Nephron progenitor cell (in vitro differentiated cells): ENCODE data around the gene UNC45A.

ENCODE experiments used
- DNase-seq: peaks from one replicate; pipeline ENCODE4 v3.0.0; 2021
- H3K27ac Mint-ChIP-seq: 2 replicates; pipeline ENCODE4 v1.8.0; 2021; ENCODE audit warnings: mild to moderate bottlenecking, moderate library complexity, mixed read lengths
- H3K27me3 Mint-ChIP-seq: 2 replicates; pipeline ENCODE4 v1.8.0; 2021; ENCODE audit warnings: mild to moderate bottlenecking, low read depth, mixed read lengths; ENCODE audit not compliant: poor library complexity
- H3K36me3 Mint-ChIP-seq: 2 replicates; pipeline ENCODE4 v1.8.0; 2021; ENCODE audit warnings: low read depth, mixed read lengths
- H3K4me1 Mint-ChIP-seq: 2 replicates; pipeline ENCODE4 v1.8.0; 2021; ENCODE audit warnings: mixed read lengths
- H3K4me3 Mint-ChIP-seq: 2 replicates; pipeline ENCODE4 v1.8.0; 2021; ENCODE audit warnings: mild to moderate bottlenecking, moderate library complexity, mixed read lengths
- H3K9me3 Mint-ChIP-seq: 2 replicates; pipeline ENCODE4 v1.8.0; 2021; ENCODE audit warnings: mild to moderate bottlenecking, moderate library complexity, mixed read lengths
- TF ChIP-seq, protein P1 (sequence below): fragments of 200-600 bp; sonication (generic); IDR thresholded peaks from 2 replicates; pipeline ENCODE4 v1.5.0; 2021; ENCODE audit warnings: antibody characterized with exemption

Gene UNC45A

DNA sequence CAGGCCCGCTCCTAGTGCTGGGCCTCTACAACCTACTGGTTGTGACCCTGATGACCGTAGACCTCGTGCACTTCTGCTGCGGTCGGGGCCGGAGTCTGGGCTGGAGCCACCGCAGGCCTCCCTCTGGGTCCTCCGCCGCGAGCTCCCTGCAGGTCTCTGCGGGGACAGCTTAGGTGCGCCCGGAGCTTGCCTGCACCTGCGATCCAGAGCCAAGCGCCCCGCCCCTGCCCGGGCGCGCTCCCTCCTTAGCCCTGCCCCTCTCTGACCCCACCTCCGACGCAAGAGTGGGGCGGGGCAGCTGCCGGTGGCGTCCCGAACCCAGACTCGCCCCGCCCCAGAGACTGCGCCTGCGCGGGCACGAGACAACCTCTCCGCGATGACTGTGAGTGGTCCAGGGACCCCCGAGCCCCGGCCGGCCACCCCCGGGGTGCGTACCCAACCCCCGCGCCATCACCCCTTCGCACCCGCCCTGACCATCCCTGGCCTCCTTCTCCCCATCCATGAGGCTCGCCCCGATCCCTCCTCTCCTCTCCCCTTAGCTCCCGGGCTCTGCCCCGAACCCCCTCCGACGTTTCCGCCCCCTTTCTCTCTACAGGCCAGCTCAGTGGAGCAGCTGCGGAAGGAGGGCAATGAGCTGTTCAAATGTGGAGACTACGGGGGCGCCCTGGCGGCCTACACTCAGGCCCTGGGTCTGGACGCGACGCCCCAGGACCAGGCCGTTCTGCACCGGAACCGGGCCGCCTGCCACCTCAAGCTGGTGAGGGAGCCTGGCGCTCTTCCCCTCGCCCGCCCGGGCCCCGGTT lies at the start of gene UNC45A:
UNC45A (plus strand) TSS at position 337 of the 803 bp plus-strand sequence; CDS start at position 377, 40 bp downstream.
- H3K27me3 Mint-ChIP-seq: peaks cover 15% of the 10 kb centered on the region
- H3K36me3 Mint-ChIP-seq: peaks cover 25% of the 10 kb centered on the region
- H3K4me3 Mint-ChIP-seq: peak within 1 kb of the TSS; percentile 82
- DNase-seq: peak; percentile 97
- H3K27ac Mint-ChIP-seq: no peak within 1 kb of the TSS
- no peaks in the 10 kb centered on the region for H3K9me3 Mint-ChIP-seq
- TF ChIP-seq, protein P1, sequence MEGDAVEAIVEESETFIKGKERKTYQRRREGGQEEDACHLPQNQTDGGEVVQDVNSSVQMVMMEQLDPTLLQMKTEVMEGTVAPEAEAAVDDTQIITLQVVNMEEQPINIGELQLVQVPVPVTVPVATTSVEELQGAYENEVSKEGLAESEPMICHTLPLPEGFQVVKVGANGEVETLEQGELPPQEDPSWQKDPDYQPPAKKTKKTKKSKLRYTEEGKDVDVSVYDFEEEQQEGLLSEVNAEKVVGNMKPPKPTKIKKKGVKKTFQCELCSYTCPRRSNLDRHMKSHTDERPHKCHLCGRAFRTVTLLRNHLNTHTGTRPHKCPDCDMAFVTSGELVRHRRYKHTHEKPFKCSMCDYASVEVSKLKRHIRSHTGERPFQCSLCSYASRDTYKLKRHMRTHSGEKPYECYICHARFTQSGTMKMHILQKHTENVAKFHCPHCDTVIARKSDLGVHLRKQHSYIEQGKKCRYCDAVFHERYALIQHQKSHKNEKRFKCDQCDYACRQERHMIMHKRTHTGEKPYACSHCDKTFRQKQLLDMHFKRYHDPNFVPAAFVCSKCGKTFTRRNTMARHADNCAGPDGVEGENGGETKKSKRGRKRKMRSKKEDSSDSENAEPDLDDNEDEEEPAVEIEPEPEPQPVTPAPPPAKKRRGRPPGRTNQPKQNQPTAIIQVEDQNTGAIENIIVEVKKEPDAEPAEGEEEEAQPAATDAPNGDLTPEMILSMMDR: no peak
- peaks cover 48% of the 10 kb centered on the region for H3K4me1 Mint-ChIP-seq

GRCh38 chr15:90885432-90886290 lies 49.4 kb upstream of the UNC45A start:
- Mint-ChIP-seq H3K36me3 (no peaks in the 10 kb centered on the region), H3K4me1 (peaks cover 46% of the 10 kb centered on the region), H3K9me3 (no peaks in the 10 kb centered on the region), H3K27ac (peak overlapping the region; percentile 45), H3K4me3 (peak overlapping the region; percentile 58), H3K27me3 (no peaks in the 10 kb centered on the region)
- DNase-seq: peak; percentile 92
- TF ChIP-seq, protein P1: peak; percentile 100

DNA sequence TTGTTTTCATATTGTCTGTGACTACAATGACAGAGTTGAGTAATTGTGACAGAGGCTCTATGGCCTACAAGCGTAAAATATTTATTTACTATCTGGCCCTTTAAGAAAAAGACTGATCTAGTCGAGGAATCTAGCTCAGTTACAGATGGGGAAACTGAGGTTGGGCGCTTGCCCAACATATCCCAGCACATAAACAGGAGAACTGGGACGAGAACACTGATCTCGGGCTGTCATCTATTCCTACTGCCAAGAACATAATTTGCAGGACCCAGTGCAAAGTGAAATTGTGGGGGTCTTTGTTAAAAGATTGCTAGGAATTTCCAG lies 48.8 kb upstream of the UNC45A start:
- no peak overlapping the region for H3K27ac Mint-ChIP-seq
- H3K4me3 Mint-ChIP-seq: no peak overlapping the region
- peaks cover 49% of the 10 kb centered on the region for H3K4me1 Mint-ChIP-seq
- no peaks in the 10 kb centered on the region for H3K9me3 Mint-ChIP-seq
- H3K27me3 Mint-ChIP-seq: no peaks in the 10 kb centered on the region
- TF ChIP-seq, protein P1: peak; percentile 38
- H3K36me3 Mint-ChIP-seq: no peaks in the 10 kb centered on the region
- no peak for DNase-seq

- H3K27ac Mint-ChIP-seq: no peak overlapping the region
- H3K4me3 Mint-ChIP-seq: no peak overlapping the region
Observed at GRCh38 chr15:90887037-90887481, 48.0 kb upstream of the UNC45A start.

DNA sequence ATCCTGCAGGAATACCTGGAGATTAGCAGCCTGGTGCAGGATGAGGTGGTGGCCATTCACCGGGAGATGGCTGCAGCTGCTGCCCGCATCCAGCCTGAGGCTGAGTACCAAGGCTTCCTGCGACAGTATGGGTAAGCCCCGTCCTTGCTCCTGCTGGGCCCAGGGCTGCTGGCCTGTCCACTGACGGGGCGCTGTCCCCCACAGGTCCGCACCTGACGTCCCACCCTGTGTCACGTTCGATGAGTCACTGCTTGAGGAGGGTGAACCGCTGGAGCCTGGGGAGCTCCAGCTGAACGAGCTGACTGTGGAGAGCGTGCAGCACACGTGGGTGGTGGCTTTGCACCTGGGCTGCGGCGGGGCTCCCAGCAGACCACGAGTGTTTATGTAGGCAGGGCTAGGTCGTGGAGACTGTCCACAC lies 45.8 kb upstream of the UNC45A start:
- no peaks in the 10 kb centered on the region for H3K9me3 Mint-ChIP-seq
- H3K36me3 Mint-ChIP-seq: peaks cover 4% of the 10 kb centered on the region
- no peak for DNase-seq
- H3K27me3 Mint-ChIP-seq: no peaks in the 10 kb centered on the region
- H3K27ac Mint-ChIP-seq: no peak overlapping the region
- peaks cover 49% of the 10 kb centered on the region for H3K4me1 Mint-ChIP-seq
- no peak overlapping the region for H3K4me3 Mint-ChIP-seq
- TF ChIP-seq, protein P1: no peak

More at GRCh38 chr15:90887037-90887481, 48.0 kb upstream of the UNC45A start:
- Mint-ChIP-seq H3K27me3 (no peaks in the 10 kb centered on the region), H3K4me1 (peaks cover 49% of the 10 kb centered on the region), H3K36me3 (no peaks in the 10 kb centered on the region), H3K9me3 (no peaks in the 10 kb centered on the region)
- no peak for DNase-seq
- TF ChIP-seq, protein P1: no peak
